Psoas muscle (tissue), 8 donors: Measurements from ENCODE around the gene PPP3CB. TPM values are rescaled to one million over a fixed set of nuclear protein-coding genes. Genes with fewer than 3 reads are reported as not detected.

Experiments used
- ATAC-seq, 4 donors: fragments of 200-7000 bp; cut with Tn5 transposase; one replicate each; pipeline ENCODE4 v1.9.1; 2020; ENCODE audit warnings: moderate library complexity in 3 of 4, mild to moderate bottlenecking in 2 of 4
- DNase-seq, 2 donors: peaks; one replicate each; pipeline ENCODE4 v3.0.0-alpha.2; 2020
- H3K27ac ChIP-seq: fragments of 200-600 bp; one replicate; pipeline ENCODE4 v1.8.0; 2022
- H3K27me3 ChIP-seq, 3 donors: fragments of 200-600 bp in 1 of 3; one replicate each; pipeline versions ENCODE4 v1.6.1 to v1.8.0; 2013 to 2022; ENCODE audit warnings: low read length in 2 of 3, mild to moderate bottlenecking in 2 of 3, moderate library complexity in 1 of 3; ENCODE audit not compliant: insufficient read depth in 3 of 3
- H3K36me3 ChIP-seq, 2 donors: fragments of 200-600 bp in 1 of 2; one replicate each; pipeline versions ENCODE4 v1.6.1 to v1.8.0; 2013 to 2022; ENCODE audit warnings: low read depth in 1 of 2, mild to moderate bottlenecking in 1 of 2, moderate library complexity in 1 of 2; ENCODE audit not compliant: insufficient read depth in 1 of 2
- H3K4me1 ChIP-seq: fragments of 200-600 bp; one replicate; pipeline ENCODE4 v1.8.0; 2022
- H3K4me3 ChIP-seq: fragments of 200-600 bp; one replicate; pipeline ENCODE4 v1.8.0; 2022; ENCODE audit warnings: mild to moderate bottlenecking
- H3K9me3 ChIP-seq: fragments of 200-600 bp; one replicate; pipeline ENCODE4 v1.8.0; 2022
- CTCF ChIP-seq: fragments of 200-600 bp; IDR thresholded peaks from one replicate; pipeline ENCODE4 v1.8.0; 2022; ENCODE audit warnings: antibody characterized with exemption
- WGBS, 3 donors: extraction: QIAGEN DNeasy Blood & Tissue Kit; methylation state at CpG; one replicate each; pipeline versions ENCODE4 v1.1.6 to v1.1.7; 2013; 5-methylcytosine and 5-hydroxymethylcytosine counted together
- intact Hi-C, 2 donors: fragments of 100-400 bp; cut with DNase I; formaldehyde crosslinking; loops; one replicate each; pipeline versions ENCODE4 v1.11.0 to v1.14.2; 2022
- polyA plus RNA-seq, 3 donors: library from polyadenylated mRNA; stranded (reverse); fragments of 200-250 nt; gene quantifications; one replicate each; pipeline ENCODE4 v1.2.3, GENCODE V29; 2013
- total RNA-seq, 4 donors: library from RNA; stranded (reverse); fragmentation: NEBNext Ultra II Directional in 2 of 4; extraction: Animal tissue kit (Norgen Biotek cat#: 25700) in 2 of 4; gene quantifications; one replicate each; pipeline versions ENCODE4 v1.2.1 to v1.2.4, GENCODE V29; 2021 to 2023
- donor health status: healthy with polysubstance abuse.
- donor health status: DM: no; HTN: no; CAD: no; lungs with moderate emphysema.
- donor health status: Bipolar disorder and iron deficiency.
- donor health status: healthy.
- donor health status: DM: yes; HTN: yes; CAD: no.
- donor health status: DM: no; HTN: no; CAD: no.
- donor health status: DM: no; HTN: no; CAD: no.
- donor health status: DM: yes; HTN: yes; CAD: no.

Gene PPP3CB
- total and polyA plus RNA-seq, 7 donors = 52.2 to 177 (median 132) TPM

- H3K4me3 ChIP-seq = peak overlapping the region; percentile 90
- TF ChIP-seq CTCF = no peak
- WGBS, 3 donors = 0 to 2% (median 0%) methylated on average over 2 of the region's 2 CpGs
- peak overlapping the region; percentile 96 for H3K27ac ChIP-seq
- no peaks in the 10 kb centered on the region for H3K27me3 ChIP-seq
- intact Hi-C loops = loop anchor here in 1 of 2 donors (5.0 kb wide), 3 partner anchors 63 to 248 kb away; partner anchors contain the start of genes ANXA7, DNAJC9 and MSS51
- peaks cover under 1 to 30% of the 10 kb centered on the region in 2 donors for H3K36me3 ChIP-seq
- DNase-seq (no peak), ATAC-seq (peak in 1 of 4 donors; percentile 1)
- no peaks in the 10 kb centered on the region for H3K9me3 ChIP-seq
- H3K4me1 ChIP-seq = peaks cover 49% of the 10 kb centered on the region
These were observed 973 bp downstream of the PPP3CB start for GRCh38 chr10:73494877-73495225.

GRCh38 chr10:73494213-73494612, 1.6 kb downstream of the PPP3CB start:
- peak overlapping the region; percentile 90 for H3K4me3 ChIP-seq
- H3K9me3 ChIP-seq = no peaks in the 10 kb centered on the region
- peak overlapping the region; percentile 96 for H3K27ac ChIP-seq
- DNase-seq = no peak
- WGBS, 3 donors = 66 to 83% (median 74%) methylated on average over 15 of the region's 15 CpGs
- intact Hi-C loops = loop anchor here in 1 of 2 donors (5.0 kb wide), 1 partner anchor 62 kb away; the partner anchor contains the start of gene MSS51
- TF ChIP-seq CTCF = no peak
- H3K27me3 ChIP-seq = no peaks in the 10 kb centered on the region
- no peak for ATAC-seq
- peaks cover 0 to 23% of the 10 kb centered on the region in 2 donors for H3K36me3 ChIP-seq
- H3K4me1 ChIP-seq = peaks cover 54% of the 10 kb centered on the region

GRCh38 chr10:73493781-73494180, 2.0 kb downstream of the PPP3CB start:
- WGBS, 3 donors = 21 to 32% (median 23%) methylated on average over 2 of the region's 2 CpGs
- Histone ChIP-seq H3K27me3 (no peaks in the 10 kb centered on the region), H3K4me1 (peaks cover 54% of the 10 kb centered on the region), H3K36me3 (peaks cover 0 to 22% of the 10 kb centered on the region in 2 donors), H3K27ac (peak overlapping the region; percentile 96), H3K4me3 (peak overlapping the region; percentile 90), H3K9me3 (no peaks in the 10 kb centered on the region)
- DNase-seq (no peak), ATAC-seq (no peak)
- intact Hi-C loops = loop anchor here in 1 of 2 donors (5.0 kb wide), 1 partner anchor 61 kb away; the partner anchor contains the start of gene MSS51
- TF ChIP-seq CTCF = no peak

DNA sequence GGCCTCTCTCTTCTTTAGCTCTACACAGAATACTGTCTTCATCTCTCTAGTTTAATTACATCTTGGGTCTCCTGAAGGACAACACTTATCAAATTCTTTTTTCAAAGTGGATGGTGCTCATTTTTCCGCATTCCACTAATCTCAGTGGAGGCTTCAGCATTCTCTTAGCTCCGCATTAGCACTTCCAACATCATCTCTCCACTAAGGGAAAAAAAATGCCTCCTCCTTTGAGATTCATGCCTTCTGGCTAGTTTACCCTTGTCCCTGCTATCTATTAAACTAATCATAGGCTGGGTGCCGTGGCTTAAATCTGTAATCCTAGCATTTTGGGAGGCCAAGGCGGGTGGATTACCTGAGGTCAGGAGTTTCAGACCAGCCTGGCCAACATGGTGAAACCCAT, 9.2 kb downstream of the PPP3CB start:
- DNase-seq = no peak
- Histone ChIP-seq H3K4me1 (peaks cover 19% of the 10 kb centered on the region), H3K27ac (peak overlapping the region; percentile 6), H3K27me3 (no peaks in the 10 kb centered on the region), H3K9me3 (no peaks in the 10 kb centered on the region), H3K36me3 (peaks cover 0 to 16% of the 10 kb centered on the region in 2 donors), H3K4me3 (no peak overlapping the region)
- ATAC-seq = no peak
- 84 to 92% (median 85%) methylated on average over 4 of the region's 4 CpGs for WGBS, 3 donors
- intact Hi-C loops = no loop called here
- TF ChIP-seq CTCF = no peak

- H3K36me3 ChIP-seq = peaks cover 0 to 16% of the 10 kb centered on the region in 2 donors
- no peak for TF ChIP-seq CTCF
- no peak for DNase-seq
- no peak overlapping the region for H3K4me3 ChIP-seq
- WGBS, 3 donors = 21 to 30% (median 29%) methylated on average over 1 of the region's 1 CpG
- no peaks in the 10 kb centered on the region for H3K27me3 ChIP-seq
- no peaks in the 10 kb centered on the region for H3K9me3 ChIP-seq
- peaks cover 10% of the 10 kb centered on the region for H3K4me1 ChIP-seq
- no peak overlapping the region for H3K27ac ChIP-seq
- intact Hi-C loops = no loop called here
- peak; percentile 44 to 77 (median 62) for ATAC-seq
These were observed 10.5 kb downstream of the PPP3CB start for GRCh38 chr10:73485320-73485719.
